GM10847 (cell line): ENCODE results near the gene CALCOCO2.

Experiments
- POLR2A ChIP-seq: IDR thresholded peaks from 2 replicates; pipeline ENCODE4 v1.6.1; 2011; ENCODE audit not compliant: insufficient read length; ENCODE audit errors: extremely low read depth

The CALCOCO2 gene

GRCh38 chr17:48830840-48831548 lies at the start of gene CALCOCO2:
Gene CALCOCO2, plus strand, starts transcription at chr17:48831035. Its CDS starts 10,673 bp downstream, at chr17:48841708.
- peak; percentile 34 for TF ChIP-seq POLR2A

- TF ChIP-seq POLR2A = no peak
Observed at GRCh38 chr17:48787828-48788227, 43.0 kb upstream of the CALCOCO2 start.

GRCh38 chr17:48790607-48791127 lies 40.2 kb upstream of the CALCOCO2 start:
- no peak for TF ChIP-seq POLR2A

- TF ChIP-seq POLR2A = no peak
Observed at GRCh38 chr17:48791128-48792032, 39.5 kb upstream of the CALCOCO2 start.

GRCh38 chr17:48792033-48792798 lies 38.6 kb upstream of the CALCOCO2 start:
- TF ChIP-seq POLR2A = no peak

- no peak for TF ChIP-seq POLR2A
Observed at GRCh38 chr17:48795444-48796162, 35.2 kb upstream of the CALCOCO2 start.

- TF ChIP-seq POLR2A = no peak
Observed at GRCh38 chr17:48799069-48799723, 31.6 kb upstream of the CALCOCO2 start.

- TF ChIP-seq POLR2A = no peak
Observed at GRCh38 chr17:48800626-48801217, 30.1 kb upstream of the CALCOCO2 start.

GRCh38 chr17:48804936-48805411 lies 25.9 kb upstream of the CALCOCO2 start:
- no peak for TF ChIP-seq POLR2A

GRCh38 chr17:48809182-48809581 lies 21.7 kb upstream of the CALCOCO2 start:
- no peak for TF ChIP-seq POLR2A

- no peak for TF ChIP-seq POLR2A
Observed at GRCh38 chr17:48812001-48812400, 18.8 kb upstream of the CALCOCO2 start.

GRCh38 chr17:48814504-48814903 lies 16.3 kb upstream of the CALCOCO2 start:
- TF ChIP-seq POLR2A = no peak

- no peak for TF ChIP-seq POLR2A
Observed at GRCh38 chr17:48815311-48815710, 15.5 kb upstream of the CALCOCO2 start.

GRCh38 chr17:48816438-48816773 lies 14.4 kb upstream of the CALCOCO2 start:
- TF ChIP-seq POLR2A = no peak
